ENCODE results near the gene LRRC49. TPM values are rescaled to one million over a fixed set of nuclear protein-coding genes. Genes with fewer than 3 reads are reported as not detected.

Gene LRRC49
- total and polyA plus RNA-seq, 12 donors, result 4.4 to 14.9 (median 8.4) TPM

- Histone ChIP-seq H3K27ac (no peak overlapping the region), H3K9me3 (replicated peaks in 1 of 3) (no peaks in the 10 kb centered on the region), H3K4me1 (replicated peaks in 1 of 2) (peaks cover 0 to 7% of the 10 kb centered on the region in 2 donors), H3K27me3 (no peaks in the 10 kb centered on the region), H3K36me3 (replicated peaks in 1 of 2) (no peaks in the 10 kb centered on the region), H3K4me3 (no peak overlapping the region)
- DNase-seq, result no peak
- whole genome bisulfite sequencing, 4 donors, result 92 to 95% (median 94%) methylated on average over 7 to 10 of the region's 10 CpGs; no CpG with 5 or more reads in 1 of the 4 donors
- TF ChIP-seq POLR2A (IDR thresholded peaks at IDR 0.05) (no peak), CTCF (IDR thresholded peaks at IDR 0.05) (no peak)
- intact Hi-C loops (cut with DNase I), result no loop called here
Measured at GRCh38 chr15:70916531-70916930, 23.9 kb downstream of the LRRC49 start.

- Histone ChIP-seq H3K36me3 (replicated peaks in 1 of 2) (no peaks in the 10 kb centered on the region), H3K27me3 (no peaks in the 10 kb centered on the region), H3K4me1 (replicated peaks in 1 of 2) (peaks cover 0 to 7% of the 10 kb centered on the region in 2 donors), H3K27ac (no peak overlapping the region), H3K4me3 (no peak overlapping the region), H3K9me3 (replicated peaks in 1 of 3) (no peaks in the 10 kb centered on the region)
- intact Hi-C loops (cut with DNase I), result no loop called here
- WGBS, 4 donors, result 96 to 100% (median 98%) methylated on average over 2 to 6 of the region's 6 CpGs
- no peak for TF ChIP-seq POLR2A (IDR thresholded peaks at IDR 0.05)
- TF ChIP-seq CTCF (IDR thresholded peaks at IDR 0.05), result no peak
- DNase-seq, result no peak
Measured at GRCh38 chr15:70917955-70918354, 25.3 kb downstream of the LRRC49 start.

- H3K27me3 ChIP-seq, result no peaks in the 10 kb centered on the region
- peaks cover 0 to 7% of the 10 kb centered on the region in 2 donors for H3K4me1 ChIP-seq (replicated peaks in 1 of 2)
- 17 to 64% (median 64%) methylated on average over 1 of the region's 1 CpG for WGBS, 4 donors
- no peaks in the 10 kb centered on the region for H3K36me3 ChIP-seq (replicated peaks in 1 of 2)
- H3K9me3 ChIP-seq (replicated peaks in 1 of 3), result no peaks in the 10 kb centered on the region
- DNase-seq, result no peak
- intact Hi-C loops (cut with DNase I), result no loop called here
- TF ChIP-seq POLR2A (IDR thresholded peaks at IDR 0.05) (no peak), CTCF (IDR thresholded peaks at IDR 0.05) (no peak)
- no peak overlapping the region for H3K4me3 ChIP-seq
- no peak overlapping the region for H3K27ac ChIP-seq
Measured at GRCh38 chr15:70920981-70921696, 28.5 kb downstream of the LRRC49 start.

- intact Hi-C loops (cut with DNase I), result no loop called here
- Histone ChIP-seq H3K4me3 (no peak overlapping the region), H3K4me1 (replicated peaks in 1 of 2) (peaks cover 0 to 7% of the 10 kb centered on the region in 2 donors), H3K27ac (no peak overlapping the region), H3K27me3 (no peaks in the 10 kb centered on the region), H3K36me3 (replicated peaks in 1 of 2) (no peaks in the 10 kb centered on the region), H3K9me3 (replicated peaks in 1 of 3) (no peaks in the 10 kb centered on the region)
- whole genome bisulfite sequencing, 4 donors, result 96 to 100% (median 97%) methylated on average over 2 of the region's 2 CpGs
- TF ChIP-seq POLR2A (IDR thresholded peaks at IDR 0.05), result no peak
- no peak for TF ChIP-seq CTCF (IDR thresholded peaks at IDR 0.05)
- no peak for DNase-seq
Measured at GRCh38 chr15:70922119-70922518, 29.5 kb downstream of the LRRC49 start.

All from adrenal gland (tissue), 12 donors.